BE2C (cell line): ENCODE results near the gene RAPGEF6.
A peak's percentile ranks its signal among the peaks of the same experiment; 100 is the strongest.
"Not testable (repeated sequence)": the region's sequence is repeated elsewhere in the genome, so short reads cannot be mapped to it uniquely, and the experiment has no call there.

ENCODE experiments used
- DNase-seq: peaks from one replicate; pipeline ENCODE4 v3.0.0-alpha.2; 2020
- H3K27me3 ChIP-seq: fragments of 250-450 bp; sonication (Bioruptor Pico); 2 replicates; pipeline ENCODE4 v1.5.1; 2020; ENCODE audit warnings: mild to moderate bottlenecking
- H3K36me3 ChIP-seq: fragments of 250-450 bp; sonication (Bioruptor Pico); 2 replicates; pipeline ENCODE4 v1.5.1; 2020; ENCODE audit warnings: mild to moderate bottlenecking
- H3K4me1 ChIP-seq: fragments of 250-450 bp; sonication (Bioruptor Pico); 2 replicates; pipeline ENCODE4 v1.5.1; 2020
- H3K4me3 ChIP-seq: 2 replicates; pipeline ENCODE4 v1.5.1; 2011; ENCODE audit warnings: low read depth, low read length
- H3K9me3 ChIP-seq: fragments of 250-450 bp; sonication (Bioruptor Pico); 2 replicates; pipeline ENCODE4 v1.5.1; 2020
- TF ChIP-seq, protein P1 (sequence below): IDR thresholded peaks from 2 replicates; pipeline ENCODE4 v1.5.1; 2012; ENCODE audit warnings: mild to moderate bottlenecking, low read depth, low read length

Gene RAPGEF6

GRCh38 chr5:131595088-131596033 is 39.7 kb downstream of the RAPGEF6 start:
- no peak overlapping the region for H3K4me3 ChIP-seq
- H3K36me3 ChIP-seq: no peaks in the 10 kb centered on the region
- DNase-seq: no peak
- H3K27me3 ChIP-seq: no peaks in the 10 kb centered on the region
- H3K4me1 ChIP-seq: no peaks in the 10 kb centered on the region
- TF ChIP-seq, protein P1, sequence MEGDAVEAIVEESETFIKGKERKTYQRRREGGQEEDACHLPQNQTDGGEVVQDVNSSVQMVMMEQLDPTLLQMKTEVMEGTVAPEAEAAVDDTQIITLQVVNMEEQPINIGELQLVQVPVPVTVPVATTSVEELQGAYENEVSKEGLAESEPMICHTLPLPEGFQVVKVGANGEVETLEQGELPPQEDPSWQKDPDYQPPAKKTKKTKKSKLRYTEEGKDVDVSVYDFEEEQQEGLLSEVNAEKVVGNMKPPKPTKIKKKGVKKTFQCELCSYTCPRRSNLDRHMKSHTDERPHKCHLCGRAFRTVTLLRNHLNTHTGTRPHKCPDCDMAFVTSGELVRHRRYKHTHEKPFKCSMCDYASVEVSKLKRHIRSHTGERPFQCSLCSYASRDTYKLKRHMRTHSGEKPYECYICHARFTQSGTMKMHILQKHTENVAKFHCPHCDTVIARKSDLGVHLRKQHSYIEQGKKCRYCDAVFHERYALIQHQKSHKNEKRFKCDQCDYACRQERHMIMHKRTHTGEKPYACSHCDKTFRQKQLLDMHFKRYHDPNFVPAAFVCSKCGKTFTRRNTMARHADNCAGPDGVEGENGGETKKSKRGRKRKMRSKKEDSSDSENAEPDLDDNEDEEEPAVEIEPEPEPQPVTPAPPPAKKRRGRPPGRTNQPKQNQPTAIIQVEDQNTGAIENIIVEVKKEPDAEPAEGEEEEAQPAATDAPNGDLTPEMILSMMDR: no peak
- H3K9me3 ChIP-seq: no peaks in the 10 kb centered on the region

DNA sequence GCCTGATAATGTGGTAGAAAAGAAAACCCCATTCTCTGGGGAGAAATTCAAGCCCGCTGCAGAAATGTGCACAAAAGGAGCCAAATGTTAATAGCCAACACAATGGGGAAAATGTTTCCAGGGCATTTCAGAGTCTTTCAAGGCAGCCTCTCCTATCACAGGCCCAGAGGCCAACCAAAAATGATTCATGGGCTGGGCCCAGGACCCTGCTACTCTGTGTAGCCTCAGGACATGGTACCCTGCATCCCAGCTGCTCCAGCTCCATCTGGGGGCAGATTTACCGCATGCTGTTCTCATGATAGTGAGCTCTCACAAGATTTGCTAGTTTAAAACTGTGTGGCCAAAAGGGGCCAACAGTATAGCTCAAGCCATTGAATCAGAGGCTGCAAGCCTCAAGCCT is 41.1 kb downstream of the RAPGEF6 start:
- Histone ChIP-seq H3K4me1 (no peaks in the 10 kb centered on the region), H3K4me3 (no peak overlapping the region), H3K27me3 (no peaks in the 10 kb centered on the region), H3K36me3 (no peaks in the 10 kb centered on the region), H3K9me3 (no peaks in the 10 kb centered on the region)
- no peak for DNase-seq
- TF ChIP-seq, protein P1: no peak

DNA sequence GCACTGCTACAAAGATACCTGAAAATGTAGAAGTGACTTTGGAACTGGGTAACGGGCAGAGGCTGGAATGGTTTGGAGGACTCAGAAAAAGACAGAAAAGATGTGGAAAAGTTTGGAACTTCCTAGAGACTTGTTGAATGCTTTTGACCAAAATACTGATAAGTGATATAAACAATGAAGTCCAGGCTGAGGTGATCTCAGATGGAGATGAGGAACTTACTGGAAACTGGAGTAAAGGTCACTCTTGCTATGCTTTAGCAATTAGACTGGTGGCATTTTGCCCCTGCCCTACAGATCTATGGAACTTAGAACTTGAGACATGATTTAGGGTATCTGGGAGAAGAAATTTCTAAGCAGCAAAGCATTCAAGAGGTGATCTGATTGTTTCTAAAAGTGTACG is 41.6 kb downstream of the RAPGEF6 start:
- not testable (repeated sequence) for H3K27me3 ChIP-seq, H3K9me3 ChIP-seq, H3K36me3 ChIP-seq, H3K4me1 ChIP-seq, DNase-seq, H3K4me3 ChIP-seq

GRCh38 chr5:131589510-131590348 is 45.3 kb downstream of the RAPGEF6 start:
- H3K4me3 ChIP-seq: no peak overlapping the region
- H3K4me1 ChIP-seq: no peaks in the 10 kb centered on the region
- no peaks in the 10 kb centered on the region for H3K27me3 ChIP-seq
- H3K9me3 ChIP-seq: no peaks in the 10 kb centered on the region
- peak; percentile 59 for DNase-seq
- no peaks in the 10 kb centered on the region for H3K36me3 ChIP-seq
- TF ChIP-seq, protein P1: peak; percentile 95

GRCh38 chr5:131587541-131587940 is 47.5 kb downstream of the RAPGEF6 start:
- no peak for DNase-seq
- TF ChIP-seq, protein P1: no peak
- H3K9me3 ChIP-seq: no peaks in the 10 kb centered on the region
- no peaks in the 10 kb centered on the region for H3K4me1 ChIP-seq
- H3K4me3 ChIP-seq: no peak overlapping the region
- H3K27me3 ChIP-seq: no peaks in the 10 kb centered on the region
- H3K36me3 ChIP-seq: no peaks in the 10 kb centered on the region

DNA sequence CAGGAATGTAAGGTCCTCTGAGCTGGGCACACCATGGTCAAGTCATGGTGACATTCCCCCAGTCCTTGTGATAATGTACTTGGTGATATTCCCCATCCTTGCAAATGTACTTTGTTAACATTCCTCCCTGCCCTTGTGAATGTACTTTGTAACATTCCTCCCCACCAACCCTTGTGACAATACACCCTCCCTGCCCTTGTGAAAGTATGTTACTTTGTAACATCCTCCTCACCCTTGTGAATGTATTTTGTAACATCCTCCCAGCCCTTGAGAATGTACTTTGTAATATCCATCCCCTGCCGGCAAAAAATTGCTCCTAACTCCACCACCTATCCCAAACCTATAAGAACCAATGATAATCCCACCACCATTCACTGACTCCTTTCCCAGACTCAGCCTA is 53.3 kb downstream of the RAPGEF6 start:
- peaks cover 5% of the 10 kb centered on the region for H3K36me3 ChIP-seq
- DNase-seq: no peak
- H3K27me3 ChIP-seq: no peaks in the 10 kb centered on the region
- no peaks in the 10 kb centered on the region for H3K4me1 ChIP-seq
- TF ChIP-seq, protein P1: no peak
- H3K4me3 ChIP-seq: no peak overlapping the region
- H3K9me3 ChIP-seq: no peaks in the 10 kb centered on the region; the same call in 1 of the 2 replicates
